ENCODE data around the gene ERH.

ERH gene

DNA sequence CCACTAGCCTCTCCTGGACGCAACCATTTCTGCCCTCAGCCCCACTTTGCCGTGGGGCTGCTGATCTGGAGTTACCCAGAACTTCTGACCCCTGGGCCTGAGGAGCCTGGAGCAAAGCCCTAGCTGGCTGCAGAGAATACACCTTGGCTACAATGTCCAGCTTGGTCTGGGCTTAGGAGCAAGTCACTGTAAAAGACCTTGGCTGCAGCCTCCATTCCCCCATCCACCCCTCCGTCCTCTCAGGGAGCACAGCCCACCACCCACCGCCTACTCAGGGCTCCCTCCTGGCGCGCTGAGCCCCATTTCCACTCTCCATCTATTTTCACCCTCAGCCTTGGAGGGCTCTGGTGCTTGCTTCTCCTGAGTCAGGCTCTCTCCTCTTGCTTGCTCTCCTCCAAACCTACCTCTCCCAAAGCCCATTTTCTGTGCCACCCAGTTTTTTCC is 42.9 kb downstream of the ERH start:
- DNase-seq = no peak

GRCh38 chr14:69354383-69355153 is 43.5 kb downstream of the ERH start:
- DNase-seq = no peak

DNA sequence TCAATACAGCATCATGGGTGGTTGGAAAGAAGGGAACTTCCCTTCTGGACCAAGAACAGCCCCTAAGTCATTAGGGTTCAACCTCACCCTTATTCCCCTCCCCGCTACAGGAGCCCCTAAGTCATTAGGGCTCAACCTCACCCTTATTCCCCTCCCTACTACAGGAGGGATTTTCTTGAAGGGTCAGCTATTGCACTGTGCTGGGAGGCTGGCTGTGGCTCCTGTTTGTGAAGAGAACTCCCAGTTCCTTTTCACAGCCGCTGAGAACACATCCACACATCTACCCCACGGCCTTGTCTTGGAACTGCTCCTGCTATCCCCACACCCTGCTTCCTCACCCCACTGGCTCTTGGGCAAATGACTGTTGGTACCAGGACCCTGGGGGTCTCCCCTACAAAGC is 44.9 kb downstream of the ERH start:
- no peak for DNase-seq

- no peak for DNase-seq
Measured at GRCh38 chr14:69351911-69352310, 46.2 kb downstream of the ERH start.

GRCh38 chr14:69351385-69351784 is 46.7 kb downstream of the ERH start:
- no peak for DNase-seq

GRCh38 chr14:69350892-69351291 is 47.2 kb downstream of the ERH start:
- no peak for DNase-seq

DNA sequence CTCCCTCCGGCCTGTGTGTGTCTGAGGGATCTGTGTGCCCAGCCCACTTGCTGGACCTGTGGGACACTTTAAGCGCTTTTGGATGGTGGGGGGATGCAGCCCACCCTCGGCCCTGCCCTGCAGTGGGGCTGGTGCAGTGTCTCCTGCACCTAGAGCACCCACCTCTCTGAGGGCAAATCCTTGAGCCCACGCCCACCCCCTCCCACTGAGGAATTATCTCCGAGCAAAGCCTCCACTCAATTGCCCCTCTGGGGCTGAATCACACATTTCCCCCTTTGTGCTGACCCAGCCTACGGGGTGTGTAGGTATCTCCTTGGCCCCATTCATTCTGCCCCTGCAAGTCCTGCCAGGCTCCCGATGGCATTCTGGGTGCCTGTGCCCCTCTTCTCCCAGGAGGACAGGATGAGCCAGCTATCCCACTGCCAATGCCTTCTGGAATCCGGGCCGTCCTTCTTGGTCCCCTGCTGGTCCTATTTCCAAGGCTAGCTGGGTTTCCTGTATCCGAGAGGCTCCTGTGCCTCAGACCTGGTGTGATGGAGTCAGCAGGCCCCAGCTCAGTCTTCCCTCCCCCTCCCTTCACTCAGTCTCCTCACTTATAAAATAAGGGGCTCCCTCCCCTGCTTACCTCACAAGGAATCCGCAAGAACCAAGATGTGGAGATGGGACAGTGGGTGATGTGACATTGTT is 48.9 kb downstream of the ERH start:
- DNase-seq = no peak

DNA sequence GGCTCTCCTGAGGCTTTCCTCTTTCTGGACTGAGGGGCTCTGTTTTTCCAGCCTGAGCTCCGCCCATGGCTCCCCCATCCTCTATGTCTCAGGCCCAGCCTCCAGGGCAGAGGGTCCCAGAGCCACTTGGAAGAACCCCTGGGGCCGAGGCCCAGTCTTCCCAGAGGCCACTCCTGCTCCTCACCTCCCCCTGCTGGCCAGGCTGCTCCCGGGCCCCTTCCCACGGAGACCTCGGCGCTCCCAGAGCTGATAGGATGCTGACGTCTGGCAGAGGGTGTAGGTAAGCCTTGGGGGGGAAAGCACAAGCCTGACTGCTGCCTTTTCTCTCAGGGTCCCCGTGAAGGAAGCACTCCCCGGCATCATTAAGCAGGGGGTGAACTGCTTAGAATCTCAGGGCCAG is 51.4 kb downstream of the ERH start:
- DNase-seq = no peak

- no peak for DNase-seq
Measured at GRCh38 chr14:69345402-69345801, 52.7 kb downstream of the ERH start.

DNA sequence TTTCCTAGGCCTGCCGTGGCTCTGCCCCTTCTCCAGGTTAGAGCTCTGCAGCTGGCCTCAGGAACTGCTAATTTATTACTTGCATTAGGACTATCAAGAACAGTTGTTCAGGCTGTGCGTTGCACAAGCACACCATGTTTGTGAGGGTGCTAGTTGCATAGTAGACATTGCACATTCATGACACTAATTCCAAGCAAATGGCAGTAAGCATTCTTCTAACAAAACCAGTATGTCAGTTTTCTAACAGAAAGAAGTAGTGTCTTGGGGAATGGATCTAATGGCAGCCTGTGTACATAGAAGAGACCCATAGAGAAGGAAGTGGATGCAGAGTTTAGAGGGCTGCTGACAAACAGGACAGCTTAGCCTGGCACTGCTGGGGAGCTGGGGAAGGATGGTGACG is 53.9 kb downstream of the ERH start:
- no peak for DNase-seq

GRCh38 chr14:69342928-69343525 is 55.1 kb downstream of the ERH start:
- DNase-seq = no peak

- no peak for DNase-seq
Measured at GRCh38 chr14:69339426-69339825, 58.7 kb downstream of the ERH start.

GRCh38 chr14:69337984-69338383 is 60.1 kb downstream of the ERH start:
- no peak for DNase-seq

- no peak for DNase-seq
Measured at GRCh38 chr14:69335371-69335771, 62.7 kb downstream of the ERH start.

DNA sequence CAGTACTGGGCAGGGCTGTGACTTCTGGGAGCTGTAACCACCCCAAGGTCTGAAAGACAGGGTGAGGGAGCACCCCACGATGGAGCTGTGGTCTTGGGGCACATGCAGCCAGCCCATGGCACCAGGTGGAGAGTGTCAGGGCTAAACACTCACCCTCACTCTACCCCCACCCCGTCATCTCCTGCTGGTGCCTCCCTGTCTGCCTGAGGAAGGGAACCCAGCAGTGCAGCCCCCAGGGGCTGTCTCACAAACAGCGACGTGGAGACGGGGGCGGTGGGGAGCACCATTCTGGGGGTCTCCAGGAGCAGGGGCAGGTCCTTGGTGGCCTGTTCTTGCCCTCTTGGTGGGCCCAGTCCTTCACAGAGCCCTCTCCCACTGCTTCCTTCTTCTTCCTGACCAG is 63.5 kb downstream of the ERH start:
- DNase-seq = no peak

DNA sequence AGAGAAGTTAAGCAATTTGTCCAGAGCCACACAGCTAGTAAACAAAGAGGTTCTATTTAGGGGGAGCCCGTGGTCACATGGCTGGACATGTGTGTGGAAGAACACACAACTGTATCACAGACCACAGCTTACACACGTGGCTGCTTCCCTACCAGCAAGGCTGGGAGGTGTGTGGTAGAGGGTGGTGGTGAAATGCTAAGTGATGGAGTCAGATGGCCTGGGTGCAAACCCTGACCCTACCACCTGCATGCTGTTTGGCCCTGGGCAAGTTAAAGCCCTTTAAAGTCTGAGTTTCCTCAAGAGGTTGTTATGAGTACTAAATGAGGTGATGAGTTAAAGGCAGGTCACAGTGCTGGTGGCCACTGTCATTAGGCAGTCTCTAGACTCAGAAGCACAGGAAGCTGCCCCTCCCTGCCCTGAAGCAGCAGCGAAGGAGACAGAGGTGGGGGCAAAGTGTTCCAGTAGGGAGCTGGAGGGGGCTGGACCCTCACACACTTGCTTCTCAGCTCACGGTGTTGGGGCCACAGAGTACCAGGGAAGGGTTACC is 64.2 kb downstream of the ERH start:
- DNase-seq = no peak

DNA sequence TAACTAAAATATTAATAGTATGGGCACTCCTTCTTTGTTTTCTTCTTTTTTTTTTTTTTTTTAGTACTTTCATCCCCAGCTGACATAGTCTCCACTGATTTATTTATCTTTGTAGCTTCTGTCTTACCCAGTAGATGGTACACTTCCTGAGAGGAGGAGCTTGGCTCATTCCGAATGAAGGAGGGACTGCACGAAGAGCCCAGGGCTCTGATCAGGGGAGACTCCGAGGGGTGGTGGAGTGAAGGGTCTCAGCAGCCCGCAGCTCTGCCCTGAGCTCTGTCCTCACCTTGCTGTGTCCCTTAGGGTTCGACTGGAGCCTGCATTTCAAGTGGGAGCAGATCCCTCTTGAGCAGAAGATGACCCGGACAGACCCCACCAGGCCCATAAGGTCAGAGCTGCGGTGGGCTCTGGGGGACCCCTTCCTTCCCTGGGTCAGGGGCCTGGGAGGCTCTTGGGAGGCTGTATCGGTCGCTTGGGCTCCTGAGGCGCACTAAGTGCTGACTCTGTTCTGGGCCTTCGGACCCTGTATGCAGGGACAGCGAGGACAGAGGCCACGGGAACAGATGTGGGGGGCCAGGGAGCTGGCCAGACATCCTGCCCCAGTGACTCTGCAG is 65.2 kb downstream of the ERH start:
- DNase-seq = no peak

DNA sequence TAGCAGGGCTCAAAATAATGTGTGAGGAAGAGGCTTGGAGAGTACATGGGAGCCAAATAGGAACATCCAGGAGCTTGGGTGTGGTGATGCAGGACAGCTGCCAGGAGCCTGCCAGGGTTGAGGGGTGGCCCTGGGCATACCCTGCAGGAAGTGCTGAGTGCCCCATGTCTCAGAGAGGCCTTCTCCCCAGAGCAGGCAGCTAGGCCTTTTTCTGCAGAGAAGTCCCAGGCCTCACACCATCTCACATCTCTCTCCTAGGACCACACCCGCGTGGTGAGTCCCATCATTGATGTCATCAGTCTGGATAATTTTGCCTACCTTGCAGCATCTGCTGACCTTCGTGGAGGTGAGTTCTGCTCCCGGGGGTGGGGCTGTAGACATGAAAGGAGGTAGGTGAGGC is 66.9 kb downstream of the ERH start:
- DNase-seq = no peak
